Tibial nerve (tissue), 4 donors: ENCODE data around the gene DIP2C.

Experiments
- CTCF ChIP-seq, 5 experiments: fragments of 200-600 bp in 3 of 5; fragments of 450-650 bp in 2 of 5; sonication (generic) in 3 of 5; IDR thresholded peaks; one replicate each; pipeline ENCODE4 v1.5.1; 2016 to 2019; ENCODE audit warnings: antibody characterized with exemption in 5 of 5, mild to moderate bottlenecking in 3 of 5, moderate library complexity in 2 of 5
- EP300 ChIP-seq, 2 donors: sonication (generic); formaldehyde crosslinking; IDR thresholded peaks; one replicate each; pipeline ENCODE4 v1.6.1; 2017; ENCODE audit warnings: antibody characterized with exemption in 2 of 2, mild to moderate bottlenecking in 1 of 2
- POLR2A ChIP-seq, 2 donors: fragments of 450-650 bp; IDR thresholded peaks; one replicate each; pipeline ENCODE4 v1.6.1; 2017; ENCODE audit warnings: antibody characterized with exemption in 2 of 2, mild to moderate bottlenecking in 2 of 2, moderate library complexity in 2 of 2

GRCh38 chr10:370449-370825 lies 319.0 kb downstream of the DIP2C start:
- TF ChIP-seq CTCF (IDR thresholded peaks at IDR 0.05) = no peak
- no peak for TF ChIP-seq POLR2A (IDR thresholded peaks at IDR 0.05)
- TF ChIP-seq EP300 (IDR thresholded peaks at IDR 0.05) = no peak
